HCT116 (cell line): Measurements from ENCODE around the gene SPRR2G. TPM values are rescaled to one million over a fixed set of nuclear protein-coding genes. Genes with fewer than 3 reads are reported as not detected.

Experiments
- ATAC-seq: fragments of 200-7000 bp; cut with Tn5 transposase; 2 replicates; pipeline ENCODE4 v1.9.1; 2020; ENCODE audit warnings: mild to moderate bottlenecking, moderate library complexity
- BruUV-seq: library from RNA; stranded (reverse); fragments of 400-500 nt; replicated peaks from 2 replicates; lab custom pipeline; 2021; lab: Mats Ljungman, UMichigan
- CTCF ChIA-PET: fragments of 300-600 bp; sonication (Branson Sonifier 250); formaldehyde crosslinking; loops from one replicate; lab custom pipeline; 2021; ENCODE audit warnings: antibody characterized with exemption; lab: Charles Lee
- POLR2A ChIA-PET: fragments of 300-600, 350-600 bp; sonication (Branson Sonifier 250); formaldehyde crosslinking; loops from one replicate; lab custom pipeline; 2021; ENCODE audit warnings: antibody characterized with exemption; lab: Charles Lee
- RAD21 ChIA-PET, 2 experiments: fragments of 300-600 bp; sonication (Branson Sonifier 250); formaldehyde crosslinking; loops; one replicate each; lab custom pipeline; 2023; ENCODE audit warnings: low total read pairs in 2 of 2; ENCODE audit not compliant: uncharacterized antibody in 2 of 2, unreplicated experiment in 2 of 2, low non-redundant PET in 1 of 2; lab: Charles Lee
- DNase-seq: peaks from one replicate; pipeline ENCODE4 v3.0.0-alpha.2; 2010; ENCODE audit warnings: low read depth, low spot score
- H2AFZ ChIP-seq: fragments of 200-600 bp; shearing (Covaris generic), sonication (generic); 2 replicates; pipeline ENCODE4 v1.6.1; 2017; ENCODE audit warnings: low read depth, mixed run types, mixed read lengths, antibody characterized with exemption, low read length; ENCODE audit not compliant: poor library complexity, severe bottlenecking
- H3K27ac ChIP-seq: 2 replicates; pipeline ENCODE4 v1.5.1; 2012; ENCODE audit warnings: low read depth, low read length
- H3K27me3 ChIP-seq: fragments of 200-600 bp; sonication (generic); 2 replicates; pipeline ENCODE4 v1.6.1; 2016; ENCODE audit warnings: mixed run types, low read length, mixed read lengths; ENCODE audit not compliant: insufficient read depth
- H3K36me3 ChIP-seq, 2 experiments: fragments of 200-500 bp in 1 of 2; fragments of 200-600 bp in 1 of 2; sonication (Bioruptor generic) in 1 of 2; sonication (generic) in 1 of 2; 2 replicates each; pipeline versions ENCODE4 v1.5.1 to v1.6.1; 2014 to 2016; ENCODE audit warnings: low read length in 2 of 2, inconsistent platforms in 1 of 2, mixed read lengths in 1 of 2, mixed run types in 1 of 2; ENCODE audit not compliant: insufficient read depth in 2 of 2, control insufficient read depth in 1 of 2
- H3K4me1 ChIP-seq, 2 experiments: fragments of 200-600 bp in 1 of 2; sonication (generic) in 1 of 2; 2 replicates each; pipeline versions ENCODE4 v1.5.1 to v1.6.1; 2012 to 2017; ENCODE audit warnings: low read length in 2 of 2, inconsistent platforms in 1 of 2, mild to moderate bottlenecking in 1 of 2, mixed read lengths in 1 of 2, mixed run types in 1 of 2, moderate library complexity in 1 of 2; ENCODE audit not compliant: insufficient read depth in 2 of 2, control insufficient read depth in 1 of 2
- H3K4me2 ChIP-seq: fragments of 200-600 bp; sonication (generic); 2 replicates; pipeline ENCODE4 v1.6.1; 2017; ENCODE audit warnings: mixed run types, low read length, mixed read lengths
- H3K4me3 ChIP-seq, 2 experiments: fragments of 200-600 bp in 1 of 2; sonication (generic) in 1 of 2; replicated peaks in 1 of 2; 2 replicates each; pipeline ENCODE4 v1.5.1; 2011 to 2016; ENCODE audit warnings: low read length in 2 of 2, control low read depth in 1 of 2, low read depth in 1 of 2, mild to moderate bottlenecking in 1 of 2, mixed read lengths in 1 of 2, mixed run types in 1 of 2
- H3K79me2 ChIP-seq: fragments of 200-600 bp; sonication (generic); 2 replicates; pipeline ENCODE4 v1.6.1; 2017; ENCODE audit warnings: mild to moderate bottlenecking, mixed run types, low read length, moderate library complexity, mixed read lengths; ENCODE audit not compliant: insufficient read depth
- H3K9ac ChIP-seq: fragments of 200-600 bp; sonication (generic); 2 replicates; pipeline ENCODE4 v1.6.1; 2016; ENCODE audit warnings: low read length, mixed read lengths
- H3K9me2 ChIP-seq: fragments of 200-600 bp; sonication (generic), shearing (Covaris generic); 2 replicates; pipeline ENCODE4 v1.6.1; 2017; ENCODE audit warnings: mixed run types, mild to moderate bottlenecking, moderate library complexity; ENCODE audit not compliant: insufficient read depth
- H3K9me3 ChIP-seq, 2 experiments: fragments of 200-500 bp in 1 of 2; fragments of 200-600 bp in 1 of 2; sonication (Bioruptor generic) in 1 of 2; sonication (generic) in 1 of 2; 2 replicates each; pipeline ENCODE4 v1.6.1; 2014 to 2017; ENCODE audit warnings: low read length in 2 of 2, mixed read lengths in 2 of 2, inconsistent platforms in 1 of 2, low read depth in 1 of 2, mild to moderate bottlenecking in 1 of 2, mixed run types in 1 of 2, moderate library complexity in 1 of 2; ENCODE audit not compliant: control insufficient read depth in 1 of 2, insufficient read depth in 1 of 2
- H4K20me1 ChIP-seq: fragments of 200-600 bp; sonication (generic), shearing (Covaris generic); 2 replicates; pipeline ENCODE4 v1.6.1; 2017; ENCODE audit warnings: mixed run types, mild to moderate bottlenecking, moderate library complexity; ENCODE audit not compliant: insufficient read depth
- CEBPB ChIP-seq: IDR thresholded peaks from 2 replicates; pipeline ENCODE4 v1.6.1; 2012; ENCODE audit warnings: low read depth
- RAD21 ChIP-seq: IDR thresholded peaks from 2 replicates; pipeline ENCODE4 v1.6.1; 2012; ENCODE audit warnings: low read depth, mild to moderate bottlenecking
- SIN3A ChIP-seq: IDR thresholded peaks from 2 replicates; pipeline ENCODE4 v1.6.1; 2012; ENCODE audit warnings: low read depth
- TCF7L2 ChIP-seq: IDR thresholded peaks from 2 replicates; pipeline ENCODE4 v1.7.0; 2011; ENCODE audit warnings: borderline replicate concordance, inconsistent platforms; ENCODE audit not compliant: insufficient read depth, insufficient read length; ENCODE audit errors: extremely low read depth
- YY1 ChIP-seq: IDR thresholded peaks from 2 replicates; pipeline ENCODE4 v1.6.1; 2011; ENCODE audit warnings: low read length, low read depth, moderate library complexity, mild to moderate bottlenecking; ENCODE audit not compliant: insufficient replicate concordance; ENCODE audit errors: extremely low read depth
- intact Hi-C: fragments of 100-400 bp; cut with micrococcal nuclease; formaldehyde crosslinking; loops from 2 replicates; pipeline ENCODE4 v1.10.0; 2022
- total RNA-seq: library from RNA; stranded (reverse); gene quantifications from one replicate; pipeline ENCODE4 v1.2.1, GENCODE V29; 2021; ENCODE audit not compliant: unreplicated experiment
- TF ChIP-seq, protein P1 (sequence below), 3 experiments: fragments of 200-600 bp in 1 of 3; sonication (generic) in 1 of 3; IDR thresholded peaks in 2 of 3; conservative IDR thresholded peaks in 1 of 3; 2 replicates each; pipeline ENCODE4 v1.5.1; 2012 to 2017; ENCODE audit warnings: low read depth in 2 of 3, low read length in 2 of 3, antibody characterized with exemption in 1 of 3, borderline replicate concordance in 1 of 3, control low read depth in 1 of 3, mild to moderate bottlenecking in 1 of 3, mixed read lengths in 1 of 3, mixed run types in 1 of 3, moderate library complexity in 1 of 3; ENCODE audit not compliant: insufficient read depth in 1 of 3

Gene SPRR2G
- total RNA-seq, 1 experiment from 2014 or later: not detected

GRCh38 chr1:153140484-153140883, 10.2 kb downstream of the SPRR2G start:
- H4K20me1 ChIP-seq: no peaks in the 10 kb centered on the region
- H3K9ac ChIP-seq: no peak overlapping the region
- no peaks in the 10 kb centered on the region for H3K36me3 ChIP-seq
- no TSS peak for BruUV-seq
- ATAC-seq: no peak
- intact Hi-C loops: no loop called here
- no peak overlapping the region for H3K4me3 ChIP-seq
- H3K79me2 ChIP-seq: no peaks in the 10 kb centered on the region
- POLR2A ChIA-PET: no interaction called here
- no peak overlapping the region for H3K4me2 ChIP-seq
- no peak for DNase-seq
- no peaks in the 10 kb centered on the region for H3K4me1 ChIP-seq
- peaks cover 67% of the 10 kb centered on the region for H3K27me3 ChIP-seq
- no peaks in the 10 kb centered on the region for H3K9me3 ChIP-seq
- H3K27ac ChIP-seq: no peak overlapping the region
- TF ChIP-seq CEBPB (no peak), YY1 (no peak), SIN3A (no peak), TCF7L2 (no peak)
- TF ChIP-seq, protein P1, sequence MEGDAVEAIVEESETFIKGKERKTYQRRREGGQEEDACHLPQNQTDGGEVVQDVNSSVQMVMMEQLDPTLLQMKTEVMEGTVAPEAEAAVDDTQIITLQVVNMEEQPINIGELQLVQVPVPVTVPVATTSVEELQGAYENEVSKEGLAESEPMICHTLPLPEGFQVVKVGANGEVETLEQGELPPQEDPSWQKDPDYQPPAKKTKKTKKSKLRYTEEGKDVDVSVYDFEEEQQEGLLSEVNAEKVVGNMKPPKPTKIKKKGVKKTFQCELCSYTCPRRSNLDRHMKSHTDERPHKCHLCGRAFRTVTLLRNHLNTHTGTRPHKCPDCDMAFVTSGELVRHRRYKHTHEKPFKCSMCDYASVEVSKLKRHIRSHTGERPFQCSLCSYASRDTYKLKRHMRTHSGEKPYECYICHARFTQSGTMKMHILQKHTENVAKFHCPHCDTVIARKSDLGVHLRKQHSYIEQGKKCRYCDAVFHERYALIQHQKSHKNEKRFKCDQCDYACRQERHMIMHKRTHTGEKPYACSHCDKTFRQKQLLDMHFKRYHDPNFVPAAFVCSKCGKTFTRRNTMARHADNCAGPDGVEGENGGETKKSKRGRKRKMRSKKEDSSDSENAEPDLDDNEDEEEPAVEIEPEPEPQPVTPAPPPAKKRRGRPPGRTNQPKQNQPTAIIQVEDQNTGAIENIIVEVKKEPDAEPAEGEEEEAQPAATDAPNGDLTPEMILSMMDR (IDR thresholded peaks at IDR 0.05 in 2 of 3, conservative IDR thresholded peaks at IDR 0.05 in 1 of 3; ENCODE audit: borderline replicate concordance in 1 of 3, insufficient read depth in 1 of 3, low read depth in 2 of 3, low read length in 2 of 3): no peak
- CTCF ChIA-PET: no interaction called here
- H2AFZ ChIP-seq: no peak overlapping the region
- RAD21 ChIA-PET: no interaction called here
- H3K9me2 ChIP-seq: no peaks in the 10 kb centered on the region

GRCh38 chr1:153133743-153134142, 16.9 kb downstream of the SPRR2G start:
- no TSS peak for BruUV-seq
- ChIA-PET RAD21 (no interaction called here), POLR2A (no interaction called here)
- Histone ChIP-seq H3K27ac (no peak overlapping the region), H3K4me1 (no peaks in the 10 kb centered on the region), H4K20me1 (no peaks in the 10 kb centered on the region), H3K4me3 (no peak overlapping the region), H3K9ac (no peak overlapping the region), H3K9me2 (no peaks in the 10 kb centered on the region)
- no peak for DNase-seq
- intact Hi-C loops: no loop called here
- TF ChIP-seq CEBPB (no peak), RAD21 (no peak)
- TF ChIP-seq, all 23 proteins: peak for 0
- Histone ChIP-seq H3K36me3 (no peaks in the 10 kb centered on the region), H3K9me3 (no peaks in the 10 kb centered on the region), H3K27me3 (peaks cover 25% of the 10 kb centered on the region; the same call in 1 of the 2 replicates), H3K79me2 (no peaks in the 10 kb centered on the region), H3K4me2 (no peak overlapping the region), H2AFZ (no peak overlapping the region)
- CTCF ChIA-PET: no interaction called here
- ATAC-seq: no peak
